NCI-H526 (cell line): Measurements from ENCODE around the gene ARHGEF7.

Experiments
- DNase-seq, 2 experiments: peaks; one replicate each; lab custom pipeline; 2025; lab: John Stamatoyannopoulos, UW

ARHGEF7 gene

DNA sequence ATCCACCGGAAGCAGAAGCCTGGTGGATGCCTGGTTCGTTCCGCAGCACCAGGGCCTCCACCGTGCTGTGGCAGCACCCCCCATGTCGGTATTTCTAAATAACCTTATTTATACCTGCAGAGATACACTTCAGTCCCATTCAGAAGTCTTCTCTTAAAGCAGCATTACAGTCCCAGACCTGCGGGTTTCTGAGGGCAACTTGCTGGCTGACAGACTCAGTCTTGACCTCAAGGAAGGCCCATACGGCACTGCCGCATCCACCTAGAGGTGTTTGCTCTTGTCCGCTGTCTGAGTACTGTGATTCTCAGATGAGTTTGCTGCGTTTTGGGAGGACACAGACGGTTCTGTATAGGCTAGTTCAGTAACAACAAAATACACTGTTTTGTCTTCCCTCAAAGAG, 188.4 kb downstream of the ARHGEF7 start:
- no peak for DNase-seq

- DNase-seq = no peak
Observed at GRCh38 chr13:111304041-111304544, 189.0 kb downstream of the ARHGEF7 start.

- no peak for DNase-seq
Observed at GRCh38 chr13:111304603-111305289, 189.6 kb downstream of the ARHGEF7 start.

GRCh38 chr13:111312944-111313590, 198.0 kb downstream of the ARHGEF7 start:
- DNase-seq = no peak

DNA sequence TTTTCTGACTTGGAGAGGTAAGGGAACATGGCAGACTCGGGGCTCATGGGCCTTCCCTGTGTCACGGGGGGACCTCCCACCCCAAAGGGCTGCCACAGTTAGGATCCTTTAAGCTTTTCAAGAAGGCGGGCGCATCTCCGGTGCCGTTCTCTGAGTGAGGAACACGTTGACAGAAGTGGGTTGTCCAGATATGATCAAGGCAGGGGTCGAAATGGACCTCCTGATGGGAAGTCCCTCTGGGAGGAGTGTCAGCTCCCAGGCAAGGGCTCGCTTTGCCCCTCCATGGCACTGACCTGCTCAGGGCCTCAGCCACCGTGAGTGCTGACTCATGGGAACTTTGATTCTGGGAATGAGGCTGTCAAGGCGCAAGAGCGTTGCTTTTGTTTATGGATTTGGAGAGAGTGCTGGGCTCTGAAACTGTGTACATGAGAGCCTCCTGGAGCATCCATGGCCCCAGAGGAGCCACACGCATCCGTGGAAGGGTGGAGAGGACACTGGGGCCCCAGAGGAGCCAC, 198.9 kb downstream of the ARHGEF7 start:
- DNase-seq = no peak

- DNase-seq = no peak
Observed at GRCh38 chr13:111314852-111315251, 199.7 kb downstream of the ARHGEF7 start.

DNA sequence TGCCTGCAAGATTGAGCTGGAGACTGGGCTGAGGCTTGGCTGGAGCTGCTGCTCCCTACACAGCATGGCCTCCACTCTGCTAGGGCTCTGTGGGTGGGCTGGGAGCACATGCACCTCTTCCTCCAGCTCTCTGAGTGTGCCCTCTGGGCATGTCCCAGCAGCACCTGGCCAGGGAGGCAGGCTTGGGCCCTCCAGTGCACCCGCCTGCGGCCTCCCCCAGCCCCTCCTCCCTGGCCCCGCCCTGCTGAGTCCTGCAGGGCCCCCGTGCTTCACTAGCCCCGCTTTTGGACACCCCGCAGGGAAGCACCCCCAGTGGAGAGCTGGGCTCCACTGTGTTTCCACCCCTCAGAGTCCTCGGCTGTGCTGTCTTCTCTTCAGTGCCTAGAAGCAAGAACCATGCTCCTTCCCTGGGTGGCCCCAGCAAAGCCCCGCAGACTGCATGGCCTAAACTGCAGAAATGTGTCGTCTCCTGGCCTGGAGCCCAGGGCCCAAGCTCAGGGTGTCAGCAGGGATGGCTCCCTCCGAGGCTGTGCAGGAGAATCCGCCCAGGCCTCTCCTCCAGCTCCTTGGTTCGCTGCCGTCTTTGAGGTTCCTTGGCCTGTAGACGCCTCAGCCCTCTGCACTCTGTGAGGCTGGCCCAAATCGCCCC, 200.4 kb downstream of the ARHGEF7 start:
- no peak for DNase-seq

GRCh38 chr13:111316161-111316730, 201.1 kb downstream of the ARHGEF7 start:
- DNase-seq = no peak

- no peak for DNase-seq
Observed at GRCh38 chr13:111317042-111317550, 202.0 kb downstream of the ARHGEF7 start.

GRCh38 chr13:111317571-111318345, 202.6 kb downstream of the ARHGEF7 start:
- DNase-seq = no peak

GRCh38 chr13:111318386-111318785, 203.3 kb downstream of the ARHGEF7 start:
- no peak for DNase-seq

DNA sequence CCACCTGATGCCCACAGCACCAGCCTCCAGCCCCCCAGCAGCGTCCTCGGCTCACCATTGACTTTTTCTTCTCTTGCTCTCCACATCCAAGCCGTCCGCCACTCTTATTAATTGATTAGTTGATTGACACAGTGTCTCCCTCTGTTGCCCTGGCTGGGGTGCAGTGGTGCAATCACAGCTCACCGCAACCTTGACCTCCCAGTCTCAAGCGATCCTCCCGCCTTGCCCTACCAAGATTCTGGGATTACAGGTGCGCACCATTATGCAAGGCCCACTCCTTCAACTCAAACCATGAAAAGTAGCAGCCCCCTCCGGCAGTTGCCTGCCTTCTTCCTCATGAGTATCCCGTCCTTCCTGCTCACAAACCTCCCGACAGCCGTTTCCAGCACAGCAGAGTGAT, 204.4 kb downstream of the ARHGEF7 start:
- DNase-seq = no peak

- no peak for DNase-seq
Observed at GRCh38 chr13:111319998-111320911, 205.1 kb downstream of the ARHGEF7 start, which contains the start of gene TEX29. TSS of gene TEX29 (plus strand) at chr13:111320642. CDS start at chr13:111320891, 249 bp downstream.

GRCh38 chr13:111322001-111322915, 207.1 kb downstream of the ARHGEF7 start:
- DNase-seq = no peak

GRCh38 chr13:111322916-111323331, 207.8 kb downstream of the ARHGEF7 start:
- no peak for DNase-seq

- DNase-seq = no peak
Observed at GRCh38 chr13:111323549-111323948, 208.4 kb downstream of the ARHGEF7 start.

- DNase-seq = no peak
Observed at GRCh38 chr13:111323950-111324651, 209.0 kb downstream of the ARHGEF7 start.

- no peak for DNase-seq
Observed at GRCh38 chr13:111324736-111325135, 209.6 kb downstream of the ARHGEF7 start.
